Activated T-cell treated with anti-CD3 and anti-CD28 coated beads, Interleukin-2, amount 50 U/mL, for 72 hours (primary cell): ENCODE data around the gene RRM2. TPM values are rescaled to one million over a fixed set of nuclear protein-coding genes. Genes with fewer than 3 reads are reported as not detected.

Experiments
- ATAC-seq, 2 donors: fragments of 150-1000 bp; cut with Tn5 transposase; replicated peaks in 1 of 2; 2 replicates each; pipeline ENCODE4 v1.10.0; 2021; ENCODE audit warnings: moderate library complexity in 2 of 2, mild to moderate bottlenecking in 1 of 2
- DNase-seq, 2 donors: peaks; one replicate each; pipeline ENCODE4 v3.0.0; 2021 to 2022; ENCODE audit warnings: mixed read lengths in 1 of 2
- H3K27ac Mint-ChIP-seq: one replicate; pipeline ENCODE4 v1.8.0; 2022; ENCODE audit warnings: mild to moderate bottlenecking, moderate library complexity, mixed read lengths
- H3K27me3 Mint-ChIP-seq: one replicate; pipeline ENCODE4 v1.8.0; 2022; ENCODE audit warnings: low read depth, mixed read lengths
- H3K36me3 Mint-ChIP-seq, 2 donors: one replicate each; pipeline ENCODE4 v1.8.0; 2022; ENCODE audit warnings: mixed read lengths in 2 of 2, mild to moderate bottlenecking in 1 of 2; ENCODE audit not compliant: insufficient read depth in 2 of 2
- H3K4me1 Mint-ChIP-seq: one replicate; pipeline ENCODE4 v1.8.0; 2022; ENCODE audit warnings: low read depth, mixed read lengths
- H3K4me3 Mint-ChIP-seq, 2 donors: one replicate each; pipeline ENCODE4 v1.8.0; 2022; ENCODE audit warnings: mild to moderate bottlenecking in 2 of 2, mixed read lengths in 2 of 2, moderate library complexity in 2 of 2
- H3K9me3 Mint-ChIP-seq, 2 donors: one replicate each; pipeline ENCODE4 v1.8.0; 2022; ENCODE audit warnings: mixed read lengths in 2 of 2
- total RNA-seq, 2 donors: library from RNA; stranded (reverse); gene quantifications; one replicate each; pipeline ENCODE4 v1.2.3, GENCODE V29; 2022

Gene RRM2
- total RNA-seq = 100 to 1,000 TPM; 222 to 233 TPM

DNA sequence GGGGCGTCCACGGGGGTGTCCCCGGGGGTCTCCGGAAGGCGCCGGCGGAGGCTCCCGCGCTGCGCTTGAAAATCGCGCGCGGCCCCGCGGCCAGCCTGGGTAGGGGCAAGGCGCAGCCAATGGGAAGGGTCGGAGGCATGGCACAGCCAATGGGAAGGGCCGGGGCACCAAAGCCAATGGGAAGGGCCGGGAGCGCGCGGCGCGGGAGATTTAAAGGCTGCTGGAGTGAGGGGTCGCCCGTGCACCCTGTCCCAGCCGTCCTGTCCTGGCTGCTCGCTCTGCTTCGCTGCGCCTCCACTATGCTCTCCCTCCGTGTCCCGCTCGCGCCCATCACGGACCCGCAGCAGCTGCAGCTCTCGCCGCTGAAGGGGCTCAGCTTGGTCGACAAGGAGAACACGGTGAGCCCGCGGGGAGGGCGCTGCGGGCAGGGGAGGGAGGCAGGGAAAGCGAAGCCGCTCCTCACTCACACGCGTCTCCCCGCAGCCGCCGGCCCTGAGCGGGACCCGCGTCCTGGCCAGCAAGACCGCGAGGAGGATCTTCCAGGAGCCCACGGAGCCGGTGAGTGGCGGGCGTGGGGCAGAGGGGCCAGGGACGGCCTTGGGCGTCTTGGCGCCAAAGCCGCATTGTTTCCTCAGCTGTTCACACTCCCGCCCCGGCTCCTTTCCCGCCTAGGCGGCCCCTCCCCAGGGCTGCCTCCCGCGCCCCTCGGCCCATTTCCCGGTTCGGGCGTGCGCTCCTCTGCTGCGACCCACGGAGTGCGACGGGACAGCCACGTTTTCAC is at the start of gene RRM2:
Gene RRM2 (plus strand): TSS at position 240 of the 781 bp plus-strand sequence. CDS start 60 bp downstream, at position 300.
- Mint-ChIP-seq H3K4me3 (peak within 1 kb of the TSS; percentile 92 to 94), H3K27ac (peak within 1 kb of the TSS; percentile 96), H3K27me3 (no peaks in the 10 kb centered on the region), H3K36me3 (peaks cover 22 to 39% of the 10 kb centered on the region in 2 donors), H3K9me3 (no peaks in the 10 kb centered on the region), H3K4me1 (peaks cover 62% of the 10 kb centered on the region)
- DNase-seq = peak; percentile 95 to 97
- peak; percentile 71 to 75 for ATAC-seq

GRCh38 chr2:10073706-10074105 is 48.8 kb upstream of the RRM2 start:
- ATAC-seq (no peak), DNase-seq (no peak)
- H3K4me3 Mint-ChIP-seq = no peak overlapping the region
- H3K9me3 Mint-ChIP-seq = no peaks in the 10 kb centered on the region
- peaks cover 64% of the 10 kb centered on the region for H3K27me3 Mint-ChIP-seq
- H3K4me1 Mint-ChIP-seq = peaks cover 11% of the 10 kb centered on the region
- no peaks in the 10 kb centered on the region for H3K36me3 Mint-ChIP-seq
- H3K27ac Mint-ChIP-seq = no peak overlapping the region

- Mint-ChIP-seq H3K27me3 (peaks cover 70% of the 10 kb centered on the region), H3K4me1 (peaks cover 18% of the 10 kb centered on the region), H3K4me3 (no peak overlapping the region), H3K9me3 (no peaks in the 10 kb centered on the region), H3K36me3 (peaks cover 0 to 1% of the 10 kb centered on the region in 2 donors), H3K27ac (no peak overlapping the region)
- ATAC-seq (no peak), DNase-seq (no peak)
Observed at GRCh38 chr2:10075101-10075500, 47.4 kb upstream of the RRM2 start.

DNA sequence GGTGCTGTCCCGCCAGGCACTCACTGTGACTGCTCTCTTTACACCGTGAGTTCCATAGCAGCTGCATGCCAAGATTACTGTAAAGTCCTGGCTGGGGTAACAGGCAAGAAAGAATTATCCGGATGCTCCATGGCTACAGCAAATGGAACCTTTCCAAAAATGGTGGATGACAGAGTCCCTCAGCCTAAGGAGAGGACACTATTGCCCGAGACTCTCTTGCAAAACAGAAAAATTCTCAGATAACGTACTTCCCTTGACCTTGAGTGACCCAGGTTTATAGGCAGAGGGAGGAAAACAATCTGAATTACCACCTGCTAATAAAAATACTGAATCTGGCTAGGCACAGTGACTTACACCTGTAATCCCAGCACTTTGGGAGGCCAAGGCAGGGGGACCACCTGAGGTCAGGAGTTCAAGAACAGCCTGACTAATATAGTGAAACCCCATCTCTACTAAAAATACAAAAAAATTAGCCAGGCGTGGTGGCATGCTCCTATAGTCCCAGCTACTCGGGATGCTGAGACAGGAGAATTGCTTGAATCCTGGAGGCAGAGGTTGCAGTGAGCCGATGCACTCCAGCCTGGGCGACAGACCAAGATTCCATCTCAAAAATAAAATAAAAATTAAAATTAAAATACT is 46.8 kb upstream of the RRM2 start:
- ATAC-seq (no peak), DNase-seq (no peak)
- H3K27me3 Mint-ChIP-seq = peaks cover 70% of the 10 kb centered on the region
- H3K9me3 Mint-ChIP-seq = no peaks in the 10 kb centered on the region
- H3K4me3 Mint-ChIP-seq = no peak overlapping the region
- H3K36me3 Mint-ChIP-seq = peaks cover 0 to 1% of the 10 kb centered on the region in 2 donors
- no peak overlapping the region for H3K27ac Mint-ChIP-seq
- peaks cover 18% of the 10 kb centered on the region for H3K4me1 Mint-ChIP-seq

GRCh38 chr2:10076511-10076910 is 46.0 kb upstream of the RRM2 start:
- DNase-seq (no peak), ATAC-seq (no peak)
- Mint-ChIP-seq H3K27ac (no peak overlapping the region), H3K27me3 (peaks cover 78% of the 10 kb centered on the region), H3K9me3 (no peaks in the 10 kb centered on the region), H3K4me1 (peaks cover 26% of the 10 kb centered on the region), H3K36me3 (peaks cover 0 to 1% of the 10 kb centered on the region in 2 donors), H3K4me3 (no peak overlapping the region)

- Mint-ChIP-seq H3K27me3 (peaks cover 84% of the 10 kb centered on the region), H3K9me3 (no peaks in the 10 kb centered on the region), H3K4me1 (peaks cover 26% of the 10 kb centered on the region), H3K4me3 (no peak overlapping the region), H3K36me3 (peaks cover 0 to 1% of the 10 kb centered on the region in 2 donors), H3K27ac (no peak overlapping the region)
- DNase-seq = no peak
- ATAC-seq = no peak
Observed at GRCh38 chr2:10076988-10077527, 45.5 kb upstream of the RRM2 start.

- H3K4me1 Mint-ChIP-seq = peaks cover 18% of the 10 kb centered on the region
- H3K27ac Mint-ChIP-seq = no peak overlapping the region
- DNase-seq (no peak), ATAC-seq (no peak)
- no peak overlapping the region for H3K4me3 Mint-ChIP-seq
- peaks cover 85% of the 10 kb centered on the region for H3K27me3 Mint-ChIP-seq
- no peaks in the 10 kb centered on the region for H3K9me3 Mint-ChIP-seq
- H3K36me3 Mint-ChIP-seq = peaks cover 0 to 1% of the 10 kb centered on the region in 2 donors
Observed at GRCh38 chr2:10078001-10078400, 44.5 kb upstream of the RRM2 start.

DNA sequence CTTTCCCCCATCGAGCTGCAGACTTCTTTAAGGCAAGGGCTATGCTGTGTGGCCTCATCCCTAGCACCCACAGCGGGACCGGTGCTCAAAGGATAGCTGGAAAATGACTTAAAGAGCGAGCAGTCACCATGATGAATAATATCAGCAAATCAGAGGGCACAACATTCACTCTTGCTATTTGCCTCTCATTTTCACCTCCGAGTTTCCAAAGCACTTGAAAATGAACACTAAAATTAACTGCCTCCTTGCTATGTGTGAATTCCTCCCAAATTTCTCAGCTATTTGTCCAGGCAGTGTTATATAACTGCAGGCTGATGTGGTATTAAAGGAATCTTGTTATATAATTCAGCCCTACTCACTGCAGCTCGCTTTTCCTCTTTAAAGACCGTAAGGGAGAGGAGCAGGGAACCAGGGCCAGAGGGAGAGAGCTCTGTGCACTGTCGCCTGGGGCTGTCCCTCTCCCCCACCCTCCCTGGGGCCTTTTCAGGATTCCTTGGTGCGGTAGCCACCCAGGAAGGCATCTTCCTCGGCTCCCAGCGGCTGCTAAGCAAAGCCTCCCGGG is 43.8 kb upstream of the RRM2 start:
- Mint-ChIP-seq H3K9me3 (no peaks in the 10 kb centered on the region), H3K36me3 (peaks cover 0 to 1% of the 10 kb centered on the region in 2 donors), H3K27me3 (peaks cover 85% of the 10 kb centered on the region), H3K27ac (peak overlapping the region; percentile 56), H3K4me1 (peaks cover 20% of the 10 kb centered on the region), H3K4me3 (peak overlapping the region; percentile 83 to 89)
- DNase-seq (no peak), ATAC-seq (no peak)

- peaks cover 0 to 1% of the 10 kb centered on the region in 2 donors for H3K36me3 Mint-ChIP-seq
- ATAC-seq = peak; percentile 54 to 67
- peak; percentile 27 to 34 for DNase-seq
Observed at GRCh38 chr2:10079266-10079869, 43.2 kb upstream of the RRM2 start.

DNA sequence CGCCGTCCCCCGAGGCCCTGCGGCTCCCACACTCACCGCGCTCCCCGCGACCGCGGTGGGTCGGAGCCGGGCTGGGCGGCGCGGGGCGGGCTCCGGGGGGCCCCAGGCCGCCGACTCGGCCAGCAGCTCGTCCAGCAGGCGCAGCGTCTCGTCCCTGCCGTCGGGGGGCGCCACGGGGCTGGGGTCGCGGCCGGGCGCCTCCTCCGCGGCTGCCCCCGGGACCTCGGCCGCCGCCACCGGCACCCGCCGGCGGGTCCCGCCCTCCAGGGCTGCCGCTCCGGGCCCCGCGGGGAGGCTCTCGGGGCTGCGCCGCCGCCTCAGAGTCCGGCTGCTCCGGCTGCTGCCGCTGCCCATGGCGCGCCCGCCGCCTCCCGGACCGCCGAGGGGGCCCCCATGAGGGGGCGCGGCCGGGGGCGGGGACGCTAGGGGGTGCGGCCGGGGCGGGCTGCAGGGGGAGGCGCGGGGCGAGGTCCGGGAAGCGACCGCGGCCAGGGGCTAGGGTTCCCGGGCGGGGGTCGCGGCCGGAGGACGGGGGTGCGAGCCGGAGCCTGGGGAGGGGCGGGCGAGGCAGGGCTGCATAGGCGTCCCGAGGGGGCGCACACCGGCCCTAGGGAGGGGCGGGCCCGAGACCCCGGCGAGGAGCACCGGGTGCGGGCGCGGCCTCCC is 42.5 kb upstream of the RRM2 start, which contains the start of gene CYS1:
Gene CYS1 (minus strand): TSS at position 542 of the 666 bp plus-strand sequence. CDS start 188 bp downstream, at position 354.
- DNase-seq = peak; percentile 40 to 64

More at GRCh38 chr2:10079266-10079869, 43.2 kb upstream of the RRM2 start:
- Mint-ChIP-seq H3K4me1 (peaks cover 25% of the 10 kb centered on the region), H3K27me3 (peaks cover 85% of the 10 kb centered on the region), H3K4me3 (peak overlapping the region; percentile 83 to 89), H3K9me3 (no peaks in the 10 kb centered on the region), H3K27ac (peak overlapping the region; percentile 56)

DNA sequence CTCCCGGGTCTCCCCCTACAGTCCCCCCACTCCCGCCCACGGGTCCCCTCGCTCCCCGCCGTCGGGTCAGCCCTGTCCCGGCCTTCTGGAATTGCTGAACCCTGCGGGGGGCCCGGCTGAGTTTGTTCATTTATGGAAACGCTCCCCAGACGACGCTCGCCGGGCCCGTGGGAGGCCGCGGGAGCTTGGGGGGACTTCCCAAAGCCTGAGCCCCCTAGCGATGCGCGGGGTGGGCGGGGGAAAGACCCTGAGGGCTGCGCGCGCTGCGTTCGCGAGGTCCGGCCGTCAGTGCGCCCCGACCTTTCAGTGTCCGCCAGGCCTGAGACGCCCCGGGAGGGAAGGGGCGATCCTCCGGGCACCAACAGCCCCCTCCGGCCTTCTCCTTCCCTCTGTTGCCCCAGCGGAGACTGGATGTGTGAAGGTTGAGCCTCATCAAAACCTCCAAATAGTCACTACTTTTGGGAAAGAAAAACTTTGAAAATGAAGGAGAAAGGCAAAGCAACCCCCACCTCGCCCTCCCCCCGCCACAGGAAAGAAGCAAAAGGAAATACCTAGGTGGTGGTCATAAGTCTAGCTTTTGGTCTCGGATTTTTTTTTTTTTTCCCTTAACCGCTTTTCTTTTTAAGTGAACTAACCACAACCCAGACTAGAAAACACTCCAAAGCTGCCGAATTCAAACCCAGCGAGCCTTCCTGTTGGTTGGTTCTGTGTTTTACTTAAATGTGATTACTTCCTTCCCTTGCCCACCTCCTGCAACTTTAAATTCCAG is 41.8 kb upstream of the RRM2 start:
- Mint-ChIP-seq H3K27ac (peak overlapping the region; percentile 43), H3K4me3 (peak overlapping the region; percentile 79 to 81), H3K36me3 (peaks cover 0 to 1% of the 10 kb centered on the region in 2 donors), H3K27me3 (peaks cover 82% of the 10 kb centered on the region), H3K9me3 (no peaks in the 10 kb centered on the region), H3K4me1 (peaks cover 28% of the 10 kb centered on the region)
- peak; percentile 28 to 29 for ATAC-seq
- peak; percentile 23 to 27 for DNase-seq

More for the DNA sequence above, 42.5 kb upstream of the RRM2 start, which contains the start of gene CYS1:
- Mint-ChIP-seq H3K36me3 (peaks cover 0 to 1% of the 10 kb centered on the region in 2 donors), H3K4me3 (peak within 1 kb of the TSS; percentile 83 to 89), H3K4me1 (peaks cover 28% of the 10 kb centered on the region), H3K27ac (peak within 1 kb of the TSS; percentile 56), H3K27me3 (peaks cover 83% of the 10 kb centered on the region), H3K9me3 (no peaks in the 10 kb centered on the region)
- peak; percentile 67 to 69 for ATAC-seq
